HepG2 (cell line): ENCODE data around the gene SERPINB1. TPM values are rescaled to one million over a fixed set of nuclear protein-coding genes. Genes with fewer than 3 reads are reported as not detected.

ENCODE experiments used
- ATF7-NPFF ChIP-seq: sonication (generic); formaldehyde crosslinking; IDR thresholded peaks from 2 replicates; pipeline ENCODE4 v1.8.1; 2023; ENCODE audit warnings: mild to moderate bottlenecking, low read depth, missing genetic modification reagents, moderate library complexity
- FOXK1 ChIP-seq: sonication (generic); formaldehyde crosslinking; IDR thresholded peaks from 2 replicates; pipeline ENCODE4 v1.4.0; 2020; ENCODE audit warnings: low read depth, missing genetic modification reagents, borderline replicate concordance
- GFI1 ChIP-seq: sonication (generic); formaldehyde crosslinking; IDR thresholded peaks from 2 replicates; pipeline ENCODE4 v1.5.0; 2020; ENCODE audit warnings: missing genetic modification reagents, mild to moderate bottlenecking, borderline replicate concordance
- GLI4 ChIP-seq: sonication (generic); formaldehyde crosslinking; IDR thresholded peaks from 2 replicates; pipeline ENCODE4 v1.5.1; 2020; ENCODE audit warnings: missing genetic modification reagents, mild to moderate bottlenecking, moderate library complexity, borderline replicate concordance
- IKZF1 ChIP-seq: fragments of 450-650 bp; IDR thresholded peaks from 2 replicates; pipeline ENCODE4 v1.7.1; 2016
- KLF15 ChIP-seq: sonication (generic); formaldehyde crosslinking; IDR thresholded peaks from 2 replicates; pipeline ENCODE4 v1.8.1; 2023; ENCODE audit warnings: borderline replicate concordance, mild to moderate bottlenecking, inconsistent platforms, missing genetic modification reagents, mixed read lengths
- LRRFIP1 ChIP-seq: sonication (generic); formaldehyde crosslinking; conservative IDR thresholded peaks from 2 replicates; pipeline ENCODE4 v1.4.0; 2020; ENCODE audit warnings: missing genetic modification reagents
- MAFK ChIP-seq, 2 experiments: IDR thresholded peaks in 1 of 2; conservative IDR thresholded peaks in 1 of 2; 2 replicates each; pipeline ENCODE4 v1.6.1; 2011; ENCODE audit warnings: improper control_type of control experiment in 2 of 2, low read length in 2 of 2
- MTA3 ChIP-seq: sonication (generic); formaldehyde crosslinking; IDR thresholded peaks from 2 replicates; pipeline ENCODE4 v1.4.0; 2020; ENCODE audit warnings: missing genetic modification reagents
- MXD4 ChIP-seq: IDR thresholded peaks from 2 replicates; pipeline ENCODE4 v1.6.1; 2016; ENCODE audit warnings: mild to moderate bottlenecking, missing biosample characterization, missing genetic modification reagents
- NKX3-1 ChIP-seq: sonication (generic); formaldehyde crosslinking; IDR thresholded peaks from 2 replicates; pipeline ENCODE4 v1.5.0; 2020; ENCODE audit warnings: missing genetic modification reagents
- RBAK ChIP-seq: sonication (generic); formaldehyde crosslinking; IDR thresholded peaks from 2 replicates; pipeline ENCODE4 v1.5.1; 2020; ENCODE audit warnings: mild to moderate bottlenecking, missing genetic modification reagents
- ZNF232 ChIP-seq: sonication (generic); formaldehyde crosslinking; IDR thresholded peaks from 2 replicates; pipeline ENCODE4 v1.4.0; 2020; ENCODE audit warnings: missing genetic modification reagents, borderline replicate concordance
- ZNF34 ChIP-seq: sonication (generic); formaldehyde crosslinking; IDR thresholded peaks from 2 replicates; pipeline ENCODE4 v1.4.0; 2020; ENCODE audit warnings: mild to moderate bottlenecking, missing genetic modification reagents, borderline replicate concordance
- ZNF724P ChIP-seq: sonication (generic); formaldehyde crosslinking; IDR thresholded peaks from 2 replicates; pipeline ENCODE4 v1.8.0; 2022; ENCODE audit warnings: missing genetic modification reagents, borderline replicate concordance
- ZNF773 ChIP-seq: sonication (generic); formaldehyde crosslinking; IDR thresholded peaks from 2 replicates; pipeline ENCODE4 v1.4.0; 2020; ENCODE audit warnings: missing genetic modification reagents, borderline replicate concordance
- ZSCAN21 ChIP-seq: sonication (generic); formaldehyde crosslinking; IDR thresholded peaks from 2 replicates; pipeline ENCODE4 v1.8.0; 2022; ENCODE audit warnings: mild to moderate bottlenecking, missing genetic modification reagents, moderate library complexity, borderline replicate concordance
- polyA plus RNA-seq, 8 experiments: library from polyadenylated mRNA; depleted of rRNA in 3 of 8; stranded (reverse) in 7 of 8; unstranded in 1 of 8; fragments of >200 nt; fragmentation: Illumina TruSeq in 4 of 8; extraction: Trizol in 4 of 8; gene quantifications; 2 replicates each; pipeline versions ENCODE4 v1.2.1 to v1.2.3, GENCODE V29; 2011 to 2016; ENCODE audit warnings: low read depth in 4 of 8, missing spikeins in 1 of 8, mixed read lengths in 1 of 8; ENCODE audit not compliant: insufficient read depth in 1 of 8
- total RNA-seq, 5 experiments: library from RNA; depleted of rRNA; stranded (reverse); fragments of >200 nt; fragmentation: Illumina TruSeq; extraction: Trizol; gene quantifications; 2 replicates each; pipeline ENCODE4 v1.2.3, GENCODE V29; 2016; ENCODE audit warnings: low read depth in 1 of 5
- TF ChIP-seq, protein P1 (sequence below): IDR thresholded peaks from 2 replicates; pipeline ENCODE4 v1.6.1; 2018; ENCODE audit warnings: missing genetic modification reagents, mild to moderate bottlenecking, missing compliant biosample characterization
- TF ChIP-seq, protein P2 (sequence below): sonication (generic); formaldehyde crosslinking; IDR thresholded peaks from 2 replicates; pipeline ENCODE4 v1.4.0; 2020; ENCODE audit warnings: missing genetic modification reagents
- TF ChIP-seq, protein P3 (sequence below): sonication (generic); formaldehyde crosslinking; IDR thresholded peaks from 2 replicates; pipeline ENCODE4 v1.4.0; 2020; ENCODE audit warnings: missing genetic modification reagents; ENCODE audit errors: not compliant biosample characterization
- TF ChIP-seq, protein P4 (sequence below): sonication (generic); formaldehyde crosslinking; IDR thresholded peaks from 2 replicates; pipeline ENCODE4 v1.5.0; 2020; ENCODE audit warnings: mild to moderate bottlenecking, low read depth, missing genetic modification reagents, borderline replicate concordance

Gene SERPINB1
- total and polyA plus RNA-seq, 2 of the 13 experiments (the other 11 are each of a cell fraction or from before 2014, with no cell fraction given): 41.4 to 60.5 TPM

- TF ChIP-seq GFI1 (CRISPR knock-in tag) (peak; percentile 48; the same call in 1 of the 2 replicates), ZSCAN21 (peak; percentile 59; the same call in 1 of the 2 replicates), MTA3 (CRISPR knock-in tag) (no peak), ATF7-NPFF (CRISPR knock-in tag) (peak; percentile 94), ZNF724P (CRISPR knock-in tag) (no peak), MXD4 (CRISPR knock-in tag) (peak; percentile 87), GLI4 (CRISPR knock-in tag) (peak; percentile 57; the same call in 1 of the 2 replicates), ZNF34 (CRISPR knock-in tag) (no peak), IKZF1 (no peak), NKX3-1 (CRISPR knock-in tag) (peak; percentile 81; the same call in 1 of the 2 replicates), KLF15 (CRISPR knock-in tag) (peak; percentile 70; the same call in 1 of the 2 replicates), ZNF773 (peak; percentile 88; the same call in 1 of the 2 replicates), FOXK1 (peak; percentile 70; the same call in 1 of the 2 replicates), MAFK (conservative IDR thresholded peaks at IDR 0.05 in 1 of 2, IDR thresholded peaks at IDR 0.05 in 1 of 2; ENCODE audit: low read length in 2 of 2) (no peak), ZNF232 (CRISPR knock-in tag) (peak; percentile 87; the same call in 1 of the 2 replicates), LRRFIP1 (no peak; the same call in 1 of the 2 replicates), RBAK (CRISPR knock-in tag) (no peak)
- TF ChIP-seq, protein P1, sequence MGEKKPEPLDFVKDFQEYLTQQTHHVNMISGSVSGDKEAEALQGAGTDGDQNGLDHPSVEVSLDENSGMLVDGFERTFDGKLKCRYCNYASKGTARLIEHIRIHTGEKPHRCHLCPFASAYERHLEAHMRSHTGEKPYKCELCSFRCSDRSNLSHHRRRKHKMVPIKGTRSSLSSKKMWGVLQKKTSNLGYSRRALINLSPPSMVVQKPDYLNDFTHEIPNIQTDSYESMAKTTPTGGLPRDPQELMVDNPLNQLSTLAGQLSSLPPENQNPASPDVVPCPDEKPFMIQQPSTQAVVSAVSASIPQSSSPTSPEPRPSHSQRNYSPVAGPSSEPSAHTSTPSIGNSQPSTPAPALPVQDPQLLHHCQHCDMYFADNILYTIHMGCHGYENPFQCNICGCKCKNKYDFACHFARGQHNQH: peak; percentile 66
- TF ChIP-seq, protein P2, sequence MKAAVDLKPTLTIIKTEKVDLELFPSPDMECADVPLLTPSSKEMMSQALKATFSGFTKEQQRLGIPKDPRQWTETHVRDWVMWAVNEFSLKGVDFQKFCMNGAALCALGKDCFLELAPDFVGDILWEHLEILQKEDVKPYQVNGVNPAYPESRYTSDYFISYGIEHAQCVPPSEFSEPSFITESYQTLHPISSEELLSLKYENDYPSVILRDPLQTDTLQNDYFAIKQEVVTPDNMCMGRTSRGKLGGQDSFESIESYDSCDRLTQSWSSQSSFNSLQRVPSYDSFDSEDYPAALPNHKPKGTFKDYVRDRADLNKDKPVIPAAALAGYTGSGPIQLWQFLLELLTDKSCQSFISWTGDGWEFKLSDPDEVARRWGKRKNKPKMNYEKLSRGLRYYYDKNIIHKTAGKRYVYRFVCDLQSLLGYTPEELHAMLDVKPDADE (CRISPR knock-in tag): no peak; the same call in 1 of the 2 replicates
- TF ChIP-seq, protein P3, sequence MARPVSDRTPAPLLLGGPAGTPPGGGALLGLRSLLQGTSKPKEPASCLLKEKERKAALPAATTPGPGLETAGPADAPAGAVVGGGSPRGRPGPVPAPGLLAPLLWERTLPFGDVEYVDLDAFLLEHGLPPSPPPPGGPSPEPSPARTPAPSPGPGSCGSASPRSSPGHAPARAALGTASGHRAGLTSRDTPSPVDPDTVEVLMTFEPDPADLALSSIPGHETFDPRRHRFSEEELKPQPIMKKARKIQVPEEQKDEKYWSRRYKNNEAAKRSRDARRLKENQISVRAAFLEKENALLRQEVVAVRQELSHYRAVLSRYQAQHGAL (CRISPR knock-in tag): peak; percentile 61
- TF ChIP-seq, protein P4, sequence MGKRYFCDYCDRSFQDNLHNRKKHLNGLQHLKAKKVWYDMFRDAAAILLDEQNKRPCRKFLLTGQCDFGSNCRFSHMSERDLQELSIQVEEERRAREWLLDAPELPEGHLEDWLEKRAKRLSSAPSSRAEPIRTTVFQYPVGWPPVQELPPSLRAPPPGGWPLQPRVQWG: no peak
These were observed at the start of gene SERPINB1 (continued) for GRCh38 chr6:2841264-2842138.
